T-helper 1 cell treated with Interleukin-12 subunit alpha and Interleukin-12 subunit beta and Interleukin-4 antibody, amounts not matched to agents 30 μg/mL and 1 μg/mL, for 36 hours (primary cell): ENCODE data around the gene EEA1.
"Not testable (repeated sequence)": the region's sequence is repeated elsewhere in the genome, so short reads cannot be mapped to it uniquely, and the experiment has no call there.

Experiments
- H3K27ac Mint-ChIP-seq: one replicate; pipeline ENCODE4 v1.8.0; 2021; ENCODE audit warnings: mild to moderate bottlenecking, mixed read lengths
- H3K27me3 Mint-ChIP-seq: one replicate; pipeline ENCODE4 v1.8.0; 2021; ENCODE audit warnings: low read depth, mixed read lengths
- H3K36me3 Mint-ChIP-seq: one replicate; pipeline ENCODE4 v1.8.0; 2021; ENCODE audit warnings: low read depth, mixed read lengths
- H3K4me1 Mint-ChIP-seq: one replicate; pipeline ENCODE4 v1.8.0; 2021; ENCODE audit warnings: low read depth, mixed read lengths
- H3K4me3 Mint-ChIP-seq: one replicate; pipeline ENCODE4 v1.8.0; 2021; ENCODE audit warnings: mild to moderate bottlenecking, moderate library complexity, mixed read lengths
- H3K9me3 Mint-ChIP-seq: one replicate; pipeline ENCODE4 v1.8.0; 2021; ENCODE audit warnings: mixed read lengths

EEA1 gene

DNA sequence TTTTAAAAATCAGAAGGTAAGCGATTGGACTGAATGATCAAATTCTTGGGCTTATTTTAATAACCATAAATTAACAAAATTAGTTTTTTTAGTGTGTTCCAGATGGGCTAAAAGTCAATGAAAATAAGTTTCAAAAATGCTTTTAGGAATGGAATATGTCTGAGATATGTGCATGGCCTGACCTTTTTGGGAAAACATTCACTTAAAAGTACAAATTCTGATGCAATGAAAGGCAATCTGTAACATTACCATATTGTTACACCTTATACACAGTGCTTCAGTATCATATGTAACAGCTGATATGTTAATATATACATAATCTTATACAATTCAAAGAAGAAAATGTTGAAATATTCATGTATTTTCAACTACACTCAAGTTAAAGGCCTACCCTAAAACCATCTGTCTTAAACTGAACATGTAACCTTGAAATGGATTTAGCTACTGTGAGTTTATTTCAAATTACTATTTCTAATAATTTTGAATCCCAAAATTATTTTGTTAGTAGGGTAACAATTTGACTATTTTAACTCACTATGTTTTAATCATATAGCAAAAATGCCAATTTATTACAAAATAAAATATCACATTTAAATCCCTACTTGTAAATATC, 84.8 kb downstream of the EEA1 start:
- no peaks in the 10 kb centered on the region for H3K4me1 Mint-ChIP-seq
- H3K27ac Mint-ChIP-seq = no peak overlapping the region
- H3K9me3 Mint-ChIP-seq = no peaks in the 10 kb centered on the region
- no peaks in the 10 kb centered on the region for H3K27me3 Mint-ChIP-seq
- no peak overlapping the region for H3K4me3 Mint-ChIP-seq
- peaks cover 13% of the 10 kb centered on the region for H3K36me3 Mint-ChIP-seq

DNA sequence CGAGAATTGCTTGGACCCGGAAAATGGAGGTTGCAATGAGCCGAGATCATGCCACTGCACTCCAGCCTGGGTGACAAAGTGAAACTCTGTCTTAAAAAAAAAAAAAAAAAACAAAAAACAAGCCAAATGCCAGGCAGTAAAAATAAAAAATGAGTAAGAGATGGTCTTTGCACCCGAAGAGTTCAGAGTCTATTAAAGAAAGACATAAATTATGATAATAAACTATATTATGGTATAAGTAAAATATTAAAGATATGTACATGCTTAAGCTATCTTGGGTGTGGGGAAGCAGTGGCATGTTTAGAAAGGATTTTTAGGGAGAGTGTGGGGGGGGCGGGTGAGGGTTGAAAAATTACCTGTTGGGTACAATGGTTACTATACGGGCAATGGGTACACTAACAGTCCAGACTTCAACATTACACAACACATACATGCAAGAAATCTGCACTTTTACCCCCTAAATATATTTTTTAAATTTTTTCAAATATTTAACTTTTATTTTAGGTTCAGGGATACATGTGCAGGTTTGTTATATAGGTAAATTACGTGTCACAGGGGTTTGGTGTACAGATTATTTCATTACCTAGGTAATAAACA, 99.3 kb downstream of the EEA1 start:
- Mint-ChIP-seq H3K9me3 (no peaks in the 10 kb centered on the region), H3K27me3 (no peaks in the 10 kb centered on the region), H3K4me1 (no peaks in the 10 kb centered on the region), H3K4me3 (no peak overlapping the region), H3K27ac (no peak overlapping the region), H3K36me3 (no peaks in the 10 kb centered on the region)

DNA sequence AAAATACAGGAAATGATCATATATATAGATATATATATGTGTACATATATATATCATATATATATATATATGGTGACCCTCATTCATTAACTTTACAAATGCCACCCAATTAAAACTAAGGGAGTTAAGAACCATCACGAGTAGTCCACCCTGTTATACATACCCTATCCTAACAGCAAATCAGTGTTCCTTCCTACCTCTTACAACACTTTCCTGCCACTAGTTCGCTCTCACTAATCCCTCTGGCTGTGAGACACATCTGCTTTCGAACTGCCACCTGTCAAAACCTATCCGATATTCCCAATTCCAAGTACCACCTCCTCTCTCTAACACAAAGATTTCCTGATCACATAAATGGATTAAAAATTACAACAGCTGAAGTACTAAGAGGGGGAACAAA, 100.5 kb downstream of the EEA1 start:
- Mint-ChIP-seq H3K9me3 (no peaks in the 10 kb centered on the region), H3K36me3 (no peaks in the 10 kb centered on the region), H3K27me3 (no peaks in the 10 kb centered on the region), H3K4me1 (no peaks in the 10 kb centered on the region), H3K27ac (no peak overlapping the region), H3K4me3 (no peak overlapping the region)

DNA sequence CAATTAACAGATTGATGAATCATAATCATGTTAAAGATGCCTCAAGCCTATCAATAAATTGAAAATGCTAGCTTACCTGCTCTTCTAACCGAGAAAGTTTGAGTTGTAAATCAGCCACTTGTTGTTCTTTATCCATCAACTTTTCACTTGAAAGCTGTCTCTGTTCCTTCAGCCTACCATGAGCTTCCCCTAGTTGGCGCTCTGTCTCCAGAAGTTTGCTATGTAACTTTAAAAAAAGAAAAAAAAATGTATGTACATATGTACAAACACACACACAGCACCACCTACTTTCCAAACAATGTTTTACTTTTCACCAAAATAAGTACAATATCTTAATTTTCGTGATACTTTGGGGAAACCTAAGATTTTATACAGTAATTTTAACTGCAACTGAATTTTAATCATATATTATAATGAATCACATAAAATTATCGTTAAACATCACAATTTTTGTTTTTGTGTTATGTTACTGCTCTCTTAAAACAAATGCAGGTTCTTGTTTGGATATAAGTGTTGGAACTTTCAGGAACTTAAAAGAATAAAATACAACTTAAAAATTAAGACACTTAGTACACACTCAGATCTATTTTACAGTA, 101.2 kb downstream of the EEA1 start:
- Mint-ChIP-seq H3K9me3 (no peaks in the 10 kb centered on the region), H3K27me3 (no peaks in the 10 kb centered on the region), H3K4me3 (no peak overlapping the region), H3K27ac (no peak overlapping the region), H3K4me1 (no peaks in the 10 kb centered on the region), H3K36me3 (no peaks in the 10 kb centered on the region)

DNA sequence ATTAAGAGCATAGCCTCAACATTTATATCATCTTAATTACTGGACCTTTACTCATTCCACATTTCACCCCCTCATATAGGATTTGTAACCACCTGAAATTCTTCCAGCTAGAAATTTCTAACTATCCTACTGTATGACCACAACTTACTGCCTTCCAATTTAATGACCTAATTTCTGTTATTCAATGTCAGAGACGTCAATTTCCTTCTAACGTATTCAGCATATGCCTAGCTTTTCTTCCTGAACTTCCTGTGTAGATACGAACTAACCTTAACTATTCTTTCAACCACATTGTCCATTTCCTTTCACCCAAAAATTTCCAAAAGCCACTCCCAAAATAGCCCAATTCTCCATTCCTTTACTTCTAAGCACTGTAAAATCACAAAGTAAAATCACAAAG, 108.0 kb downstream of the EEA1 start:
- Mint-ChIP-seq H3K36me3 (peaks cover 4% of the 10 kb centered on the region), H3K9me3 (no peaks in the 10 kb centered on the region), H3K4me1 (no peaks in the 10 kb centered on the region), H3K27ac (no peak overlapping the region), H3K27me3 (no peaks in the 10 kb centered on the region), H3K4me3 (no peak overlapping the region)

DNA sequence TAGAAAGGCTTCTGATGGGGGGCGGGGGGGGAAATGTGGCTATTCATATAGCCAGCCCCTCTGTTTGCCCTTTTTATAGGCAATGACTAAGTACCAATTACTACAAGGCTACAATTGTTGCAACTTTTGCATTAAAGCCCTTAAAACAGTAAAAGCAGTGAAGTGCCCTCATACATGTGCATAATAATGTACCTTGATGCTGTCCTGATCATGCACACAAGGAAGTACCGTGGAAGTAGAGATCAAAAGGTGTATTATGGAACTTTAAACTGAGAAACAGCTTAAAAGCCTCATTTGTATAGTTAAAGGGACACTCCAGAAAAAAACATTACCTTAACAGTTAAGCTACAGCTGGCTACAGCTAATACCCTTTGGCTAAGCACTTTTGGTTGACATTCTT, 114.5 kb downstream of the EEA1 start:
- Mint-ChIP-seq H3K36me3 (peaks cover 8% of the 10 kb centered on the region), H3K27ac (no peak overlapping the region), H3K9me3 (no peaks in the 10 kb centered on the region), H3K4me3 (no peak overlapping the region), H3K27me3 (no peaks in the 10 kb centered on the region), H3K4me1 (no peaks in the 10 kb centered on the region)

DNA sequence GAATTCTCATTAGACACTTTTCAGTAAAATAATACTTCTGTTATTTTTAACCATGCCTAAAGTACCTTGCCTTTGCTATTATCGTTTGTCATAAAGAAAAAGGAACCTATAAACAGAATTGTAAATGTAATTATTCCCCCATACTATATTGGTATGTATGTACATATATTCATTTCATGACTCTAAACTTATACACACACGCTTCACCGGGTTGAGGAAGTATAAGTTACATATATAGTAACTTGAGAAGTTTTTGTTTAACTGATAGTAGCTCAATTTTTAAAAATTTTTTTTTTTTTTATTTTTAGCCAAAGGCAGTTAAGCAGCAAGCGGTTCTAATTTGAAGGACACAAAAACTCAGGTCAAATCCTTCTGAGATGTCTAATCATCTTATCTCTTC, 118.7 kb downstream of the EEA1 start:
- Mint-ChIP-seq H3K27me3 (no peaks in the 10 kb centered on the region), H3K4me1 (no peaks in the 10 kb centered on the region), H3K4me3 (no peak overlapping the region), H3K9me3 (no peaks in the 10 kb centered on the region), H3K27ac (no peak overlapping the region), H3K36me3 (peaks cover 14% of the 10 kb centered on the region)

DNA sequence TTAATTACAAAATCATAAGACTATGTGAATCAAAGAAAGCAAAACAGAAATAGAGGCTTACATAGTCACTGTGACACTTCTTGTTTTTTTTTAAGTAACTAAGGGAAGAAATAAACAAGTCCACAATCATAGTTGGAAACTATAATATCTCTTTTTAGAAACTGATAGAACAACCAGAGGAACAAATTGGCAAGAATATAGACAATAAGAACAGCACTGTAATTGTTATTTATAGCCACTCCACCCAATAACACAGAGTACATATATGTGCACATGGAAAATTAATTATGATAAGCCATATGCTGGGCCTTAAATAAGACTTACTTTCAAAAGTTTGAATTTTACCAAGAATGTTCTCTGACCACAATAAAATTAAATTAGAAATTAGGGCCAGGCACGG, 125.2 kb downstream of the EEA1 start:
- no peak overlapping the region for H3K4me3 Mint-ChIP-seq
- no peaks in the 10 kb centered on the region for H3K9me3 Mint-ChIP-seq
- no peaks in the 10 kb centered on the region for H3K27me3 Mint-ChIP-seq
- peaks cover 10% of the 10 kb centered on the region for H3K36me3 Mint-ChIP-seq
- H3K27ac Mint-ChIP-seq = no peak overlapping the region
- H3K4me1 Mint-ChIP-seq = no peaks in the 10 kb centered on the region

DNA sequence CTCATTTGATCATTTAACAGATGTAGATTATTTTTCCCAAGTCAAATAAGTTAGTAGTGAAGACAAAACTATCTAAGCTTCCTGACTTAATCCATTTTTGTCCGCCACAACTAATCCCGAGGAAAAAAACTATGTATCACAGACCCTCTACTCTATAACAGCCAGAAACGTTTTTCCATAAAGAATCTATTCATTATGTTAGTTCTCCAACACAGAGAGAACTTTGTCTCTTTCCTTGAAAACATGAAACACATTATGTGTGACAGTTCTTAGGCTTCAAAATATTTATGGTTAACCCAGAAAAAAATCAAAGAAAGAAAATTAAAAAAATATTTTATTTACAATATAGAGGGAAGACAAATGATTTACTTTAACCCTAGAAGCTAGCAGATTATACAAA, 126.2 kb downstream of the EEA1 start:
- Mint-ChIP-seq H3K4me1 (no peaks in the 10 kb centered on the region), H3K4me3 (no peak overlapping the region), H3K36me3 (peaks cover 10% of the 10 kb centered on the region), H3K27ac (no peak overlapping the region), H3K9me3 (no peaks in the 10 kb centered on the region), H3K27me3 (no peaks in the 10 kb centered on the region)

DNA sequence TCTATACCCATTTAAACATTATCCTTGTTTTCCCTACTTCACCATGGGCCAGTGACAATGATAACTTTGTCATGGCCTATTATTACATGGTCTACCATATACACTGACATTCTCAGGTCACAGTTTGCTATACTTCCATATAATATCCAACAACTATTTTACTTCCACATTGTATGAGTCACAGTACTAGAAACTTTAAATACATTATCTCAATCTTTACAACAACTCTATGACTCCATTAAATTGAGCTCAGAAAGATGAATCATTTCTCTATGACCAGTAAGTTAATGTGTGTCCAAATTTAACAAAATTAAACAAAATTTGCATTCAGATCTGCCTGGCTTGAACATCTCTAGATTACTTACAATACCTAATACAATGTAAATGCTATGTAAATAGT, 132.4 kb downstream of the EEA1 start:
- peaks cover 22% of the 10 kb centered on the region for H3K9me3 Mint-ChIP-seq
- no peak overlapping the region for H3K4me3 Mint-ChIP-seq
- peaks cover 18% of the 10 kb centered on the region for H3K36me3 Mint-ChIP-seq
- H3K27me3 Mint-ChIP-seq = no peaks in the 10 kb centered on the region
- no peaks in the 10 kb centered on the region for H3K4me1 Mint-ChIP-seq
- no peak overlapping the region for H3K27ac Mint-ChIP-seq

DNA sequence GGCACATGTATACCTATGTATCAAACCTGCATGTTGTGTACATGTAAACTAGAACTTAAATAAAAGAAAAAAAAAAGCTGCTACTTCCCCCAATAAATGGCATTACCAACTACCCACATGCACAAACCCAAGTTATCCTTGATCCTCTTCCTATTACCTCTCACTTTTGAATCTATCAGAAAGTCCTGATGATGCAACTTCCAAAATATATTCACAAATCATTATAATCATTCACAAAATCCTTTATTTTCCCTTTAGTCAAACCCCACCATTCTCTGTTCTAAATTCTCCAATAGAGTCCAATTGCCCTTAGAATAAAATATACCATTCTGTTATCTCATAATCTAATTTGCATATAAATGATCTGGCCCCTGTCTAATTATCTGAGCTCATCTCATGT, 134.3 kb downstream of the EEA1 start:
- H3K27ac Mint-ChIP-seq = no peak overlapping the region
- H3K4me1 Mint-ChIP-seq = no peaks in the 10 kb centered on the region
- H3K36me3 Mint-ChIP-seq = peaks cover 26% of the 10 kb centered on the region
- H3K9me3 Mint-ChIP-seq = peaks cover 31% of the 10 kb centered on the region
- no peaks in the 10 kb centered on the region for H3K27me3 Mint-ChIP-seq
- no peak overlapping the region for H3K4me3 Mint-ChIP-seq

DNA sequence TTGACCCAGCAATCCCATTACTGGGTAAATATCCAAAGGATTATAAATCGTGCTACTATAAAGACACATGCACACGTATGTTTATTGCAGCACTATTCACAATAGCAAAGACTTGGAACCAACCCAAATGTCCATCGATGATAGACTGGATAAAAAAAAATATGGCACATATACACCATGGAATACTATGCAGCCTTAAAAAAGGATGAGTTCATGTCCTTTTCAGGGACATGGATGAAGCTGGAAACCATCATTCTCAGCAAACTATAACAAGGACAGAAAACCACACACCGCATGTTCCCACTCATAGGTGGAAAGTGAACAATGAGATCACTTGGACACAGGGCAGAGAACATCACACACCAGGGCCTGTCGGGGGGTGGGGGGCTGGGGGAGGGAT, 134.7 kb downstream of the EEA1 start:
- H3K4me1 Mint-ChIP-seq, H3K4me3 Mint-ChIP-seq, H3K27me3 Mint-ChIP-seq, H3K27ac Mint-ChIP-seq: not testable (repeated sequence)
- Mint-ChIP-seq H3K9me3 (peaks cover 31% of the 10 kb centered on the region), H3K36me3 (peaks cover 26% of the 10 kb centered on the region)

DNA sequence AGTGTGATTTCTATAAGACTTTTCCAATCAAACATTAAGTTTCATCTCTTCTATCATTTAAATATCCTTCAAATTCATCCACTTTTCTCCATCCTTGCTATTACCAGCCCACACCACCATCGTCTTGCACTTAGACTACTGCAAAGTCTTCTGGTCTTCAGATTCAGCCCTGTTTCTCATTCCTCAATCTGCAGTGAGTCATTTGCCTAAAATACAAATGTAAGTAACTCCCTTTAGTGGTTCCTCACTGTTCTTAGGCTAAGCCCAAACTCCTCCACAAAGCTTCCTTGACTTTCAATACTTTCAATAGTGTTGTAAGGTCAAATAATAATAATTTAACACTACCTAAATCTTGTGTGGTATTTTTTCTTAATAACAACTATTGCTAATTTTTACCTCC, 143.1 kb downstream of the EEA1 start:
- H3K27me3 Mint-ChIP-seq = no peaks in the 10 kb centered on the region
- peaks cover 5% of the 10 kb centered on the region for H3K4me1 Mint-ChIP-seq
- peaks cover 6% of the 10 kb centered on the region for H3K9me3 Mint-ChIP-seq
- H3K4me3 Mint-ChIP-seq = no peak overlapping the region
- peaks cover 8% of the 10 kb centered on the region for H3K36me3 Mint-ChIP-seq
- H3K27ac Mint-ChIP-seq = no peak overlapping the region

DNA sequence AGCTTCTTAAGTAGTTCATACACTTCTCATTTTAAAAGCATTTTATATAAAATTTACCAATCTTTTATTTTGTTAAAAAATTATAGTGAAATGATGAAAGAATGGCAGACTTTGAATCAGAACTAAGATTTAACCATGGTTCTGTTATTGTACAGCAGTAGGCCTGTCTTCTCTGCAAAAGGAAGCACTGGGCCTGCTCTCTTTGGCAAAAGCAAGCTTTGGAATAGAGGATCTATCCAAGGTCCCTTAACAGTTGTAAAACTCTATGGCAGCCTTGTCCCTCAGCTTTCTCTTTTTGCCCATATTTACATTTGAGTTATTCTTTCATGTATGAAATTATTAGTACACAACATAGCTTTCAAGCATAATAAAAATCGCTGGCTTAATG, 143.5 kb downstream of the EEA1 start:
- H3K4me1 Mint-ChIP-seq = peaks cover 5% of the 10 kb centered on the region
- H3K9me3 Mint-ChIP-seq = peaks cover 4% of the 10 kb centered on the region
- peaks cover 6% of the 10 kb centered on the region for H3K36me3 Mint-ChIP-seq
- H3K4me3 Mint-ChIP-seq = no peak overlapping the region
- H3K27me3 Mint-ChIP-seq = no peaks in the 10 kb centered on the region
- H3K27ac Mint-ChIP-seq = no peak overlapping the region

DNA sequence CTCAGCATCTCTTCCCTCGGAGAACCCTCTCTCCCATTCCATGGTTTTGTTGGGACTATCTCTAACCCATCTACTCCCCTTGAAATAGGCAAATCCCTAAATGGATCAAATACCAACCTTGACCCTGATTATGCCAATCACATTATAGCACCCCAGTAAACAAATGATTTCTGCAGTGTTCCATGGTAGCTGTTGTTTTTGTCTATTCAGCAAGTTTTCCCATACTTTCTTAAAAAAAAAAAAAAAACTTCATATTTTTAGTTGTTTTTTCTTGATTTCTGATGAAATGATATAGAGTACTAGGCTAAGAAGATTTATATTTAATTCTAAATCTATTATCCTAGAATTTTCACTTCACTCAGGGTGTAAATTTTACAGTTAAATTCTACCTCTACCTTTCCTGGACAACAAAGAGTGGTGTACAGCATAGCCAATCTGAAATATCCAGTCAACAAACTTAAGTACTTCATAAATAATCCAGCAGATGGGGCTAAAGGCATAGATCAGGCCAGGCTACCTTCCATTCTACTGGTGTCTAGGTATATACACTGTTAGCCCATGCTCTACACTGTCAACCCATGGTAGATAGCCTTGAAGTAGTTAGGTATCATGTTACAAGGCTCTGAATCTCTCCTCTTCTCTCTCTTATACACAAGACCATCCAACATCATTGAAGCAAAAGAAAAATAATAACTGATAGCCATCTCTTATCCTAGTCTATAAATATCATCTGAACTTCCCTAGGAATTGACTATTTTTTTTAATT, 144.1 kb downstream of the EEA1 start:
- Mint-ChIP-seq H3K27ac (no peak overlapping the region), H3K4me1 (peaks cover 5% of the 10 kb centered on the region), H3K36me3 (peaks cover 2% of the 10 kb centered on the region), H3K27me3 (no peaks in the 10 kb centered on the region), H3K4me3 (no peak overlapping the region), H3K9me3 (no peaks in the 10 kb centered on the region)
